Adrenal gland (tissue), 12 donors: ENCODE measurements around the gene GTF2A2. TPM values are rescaled to one million over a fixed set of nuclear protein-coding genes. Genes with fewer than 3 reads are reported as not detected.

Experiments
- DNase-seq, 7 donors: peaks; one replicate each; pipeline ENCODE4 v3.0.0-alpha.2; 2019 to 2020
- H3K27ac ChIP-seq, 5 donors: fragments of 200-600 bp; sonication (generic) in 4 of 5; 1 replicate in 3 of 5; 2 replicates in 2 of 5; pipeline versions ENCODE4 v1.5.1 to v1.8.0; 2016 to 2020; ENCODE audit warnings: mild to moderate bottlenecking in 1 of 5
- H3K27me3 ChIP-seq: fragments of 200-600 bp; 2 replicates; pipeline ENCODE4 v1.8.0; 2021
- H3K36me3 ChIP-seq, 2 donors: fragments of 200-600 bp; replicated peaks in 1 of 2; 1 replicate in 1 of 2; 2 replicates in 1 of 2; pipeline versions ENCODE4 v1.5.1 to v1.8.0; 2018 to 2022
- H3K4me1 ChIP-seq, 2 donors: fragments of 200-600 bp; replicated peaks in 1 of 2; 1 replicate in 1 of 2; 2 replicates in 1 of 2; pipeline versions ENCODE4 v1.5.1 to v1.8.0; 2018 to 2021
- H3K4me3 ChIP-seq, 4 donors: fragments of 200-600 bp; sonication (generic) in 3 of 4; one replicate each; pipeline ENCODE4 v1.5.1; 2016 to 2018
- H3K9me3 ChIP-seq, 3 donors: fragments of 200-600 bp; sonication (generic) in 1 of 3; replicated peaks in 1 of 3; 1 replicate in 2 of 3; 2 replicates in 1 of 3; pipeline versions ENCODE4 v1.5.1 to v1.8.0; 2016 to 2021
- POLR2A ChIP-seq, 2 donors: fragments of 450-650 bp; IDR thresholded peaks; one replicate each; pipeline ENCODE4 v1.6.1; 2017; ENCODE audit warnings: antibody characterized with exemption in 2 of 2, mild to moderate bottlenecking in 2 of 2, moderate library complexity in 1 of 2
- WGBS, 4 donors: extraction: QIAGEN DNeasy Blood & Tissue Kit in 2 of 4; methylation state at CpG; one replicate each; pipeline versions ENCODE4 v1.1.5 to v1.1.7; 2013 to 2017; 5-methylcytosine and 5-hydroxymethylcytosine counted together
- intact Hi-C, 2 donors: fragments of 100-400 bp; cut with DNase I; formaldehyde crosslinking; loops; one replicate each; pipeline versions ENCODE4 v1.14.1 to v1.15.0; 2022 to 2023
- polyA plus RNA-seq, 3 donors: library from polyadenylated mRNA; stranded (reverse); fragments of 200-250 nt in 2 of 3; fragments of 350-450 nt in 1 of 3; fragmentation: Illumina TruSeq in 1 of 3; extraction: RNeasy Lipid Tissue Mini Kit (QIAGEN cat#74804) in 1 of 3; gene quantifications; one replicate each; pipeline ENCODE4 v1.2.3, GENCODE V29; 2013 to 2014
- total RNA-seq, 9 donors: library from RNA; depleted of rRNA in 4 of 9; stranded (reverse); fragments of >200 nt in 4 of 9; fragments of 120-200 nt in 1 of 9; fragmentation: NEBNext Ultra II Directional in 1 of 9; extraction: Animal tissue kit (Norgen Biotek cat#: 25700) in 1 of 9; gene quantifications; one replicate each; pipeline versions ENCODE4 v1.1.0 to v1.2.4, GENCODE V29; 2013 to 2023
- TF ChIP-seq, protein P1 (sequence below), 6 experiments: fragments of 450-650 bp in 4 of 6; fragments of 200-600 bp in 2 of 6; sonication (generic) in 1 of 6; IDR thresholded peaks; 1 replicate in 5 of 6; 2 replicates in 1 of 6; pipeline versions ENCODE4 v1.5.1 to v1.8.0; 2016 to 2021; ENCODE audit warnings: antibody characterized with exemption in 6 of 6, mild to moderate bottlenecking in 2 of 6, moderate library complexity in 1 of 6
- donor health status: healthy with polysubstance abuse.
- donor health status: Bipolar disorder and iron deficiency.
- donor health status: DM: yes; HTN: yes; CAD: no.
- donor health status: DM: no; HTN: no; CAD: no.
- donor health status: DM: no; HTN: no; CAD: no.
- donor health status: DM: yes; HTN: yes; CAD: no.

GTF2A2 gene
- total and polyA plus RNA-seq, 12 donors = 34.8 to 737 (median 105) TPM

DNA sequence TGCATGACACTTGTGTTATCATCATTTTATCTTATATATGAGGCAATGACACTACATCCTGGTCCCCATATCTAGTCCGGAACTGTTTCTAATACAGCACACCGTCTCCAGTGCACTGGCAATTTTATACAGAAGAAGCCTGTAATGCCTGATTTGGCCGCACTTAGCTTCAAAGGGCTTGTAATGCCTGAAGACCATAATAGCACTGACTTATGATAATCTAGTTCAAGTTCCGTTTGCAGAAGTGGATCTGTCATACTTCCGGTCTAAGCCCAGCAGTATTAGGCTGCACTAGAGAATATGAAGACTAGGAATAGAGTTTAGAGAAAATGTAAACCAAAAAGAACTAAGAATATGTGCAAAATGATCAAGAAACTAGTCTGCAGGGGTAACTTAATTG lies 30.5 kb upstream of the GTF2A2 start:
- Histone ChIP-seq H3K27me3 (no peaks in the 10 kb centered on the region), H3K4me1 (peaks cover 22 to 45% of the 10 kb centered on the region in 2 donors), H3K9me3 (no peaks in the 10 kb centered on the region), H3K27ac (peak overlapping the region; percentile 17 to 99 (median 98)), H3K36me3 (no peaks in the 10 kb centered on the region), H3K4me3 (peak overlapping the region in 3 of 4 donors; percentile 84 to 94 (median 86))
- TF ChIP-seq POLR2A (IDR thresholded peaks at IDR 0.05) = no peak
- TF ChIP-seq, protein P1, sequence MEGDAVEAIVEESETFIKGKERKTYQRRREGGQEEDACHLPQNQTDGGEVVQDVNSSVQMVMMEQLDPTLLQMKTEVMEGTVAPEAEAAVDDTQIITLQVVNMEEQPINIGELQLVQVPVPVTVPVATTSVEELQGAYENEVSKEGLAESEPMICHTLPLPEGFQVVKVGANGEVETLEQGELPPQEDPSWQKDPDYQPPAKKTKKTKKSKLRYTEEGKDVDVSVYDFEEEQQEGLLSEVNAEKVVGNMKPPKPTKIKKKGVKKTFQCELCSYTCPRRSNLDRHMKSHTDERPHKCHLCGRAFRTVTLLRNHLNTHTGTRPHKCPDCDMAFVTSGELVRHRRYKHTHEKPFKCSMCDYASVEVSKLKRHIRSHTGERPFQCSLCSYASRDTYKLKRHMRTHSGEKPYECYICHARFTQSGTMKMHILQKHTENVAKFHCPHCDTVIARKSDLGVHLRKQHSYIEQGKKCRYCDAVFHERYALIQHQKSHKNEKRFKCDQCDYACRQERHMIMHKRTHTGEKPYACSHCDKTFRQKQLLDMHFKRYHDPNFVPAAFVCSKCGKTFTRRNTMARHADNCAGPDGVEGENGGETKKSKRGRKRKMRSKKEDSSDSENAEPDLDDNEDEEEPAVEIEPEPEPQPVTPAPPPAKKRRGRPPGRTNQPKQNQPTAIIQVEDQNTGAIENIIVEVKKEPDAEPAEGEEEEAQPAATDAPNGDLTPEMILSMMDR (IDR thresholded peaks at IDR 0.05) = peak in 2 of 6 experiments; percentile 13
- DNase-seq = peak in 1 of 7 donors; percentile 29
- intact Hi-C loops = no loop called here
- 17 to 20% (median 18%) methylated on average over 5 of the region's 5 CpGs for WGBS, 4 donors

DNA sequence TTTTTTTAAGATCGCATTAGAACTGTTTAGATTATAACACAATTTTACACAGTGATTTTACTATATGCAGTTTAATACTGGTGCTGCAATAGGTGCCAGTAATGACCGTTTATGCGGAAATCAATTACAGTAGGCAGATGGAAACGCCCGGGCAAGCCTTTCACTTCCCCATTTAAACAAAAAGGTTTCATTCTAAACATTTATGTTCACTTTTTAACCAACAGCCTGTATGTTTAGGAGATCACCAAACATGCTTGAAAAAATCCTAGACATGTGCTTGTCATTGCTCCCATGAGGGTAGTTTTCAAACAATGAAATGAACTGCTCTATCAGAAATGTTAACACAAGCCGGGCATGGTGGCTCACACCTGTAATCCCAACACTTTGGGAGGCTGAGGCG lies 29.1 kb upstream of the GTF2A2 start:
- WGBS, 4 donors = 78 to 85% (median 81%) methylated on average over 7 of the region's 7 CpGs
- Histone ChIP-seq H3K27ac (peak overlapping the region in 3 of 5 donors; percentile 19 to 65 (median 55)), H3K4me1 (peaks cover 22 to 45% of the 10 kb centered on the region in 2 donors), H3K9me3 (no peaks in the 10 kb centered on the region), H3K4me3 (peak overlapping the region in 1 of 4 donors; percentile 86), H3K36me3 (peaks cover 0 to 7% of the 10 kb centered on the region in 2 donors), H3K27me3 (no peaks in the 10 kb centered on the region)
- intact Hi-C loops = no loop called here
- TF ChIP-seq, protein P1 (IDR thresholded peaks at IDR 0.05) = no peak
- TF ChIP-seq POLR2A (IDR thresholded peaks at IDR 0.05) = no peak
- peak in 1 of 7 donors; percentile 22 for DNase-seq

- peaks cover 22 to 45% of the 10 kb centered on the region in 2 donors for H3K4me1 ChIP-seq
- intact Hi-C loops = no loop called here
- H3K27me3 ChIP-seq = no peaks in the 10 kb centered on the region
- 3 to 12% (median 7%) methylated on average over 1 of the region's 1 CpG for WGBS, 4 donors
- peak overlapping the region in 3 of 5 donors; percentile 19 to 65 (median 55) for H3K27ac ChIP-seq
- H3K36me3 ChIP-seq = peaks cover 0 to 13% of the 10 kb centered on the region in 2 donors
- TF ChIP-seq, protein P1 (IDR thresholded peaks at IDR 0.05) = no peak
- no peak for TF ChIP-seq POLR2A (IDR thresholded peaks at IDR 0.05)
- H3K4me3 ChIP-seq = peak overlapping the region in 1 of 4 donors; percentile 17
- DNase-seq = no peak
- H3K9me3 ChIP-seq = no peaks in the 10 kb centered on the region
Observed at GRCh38 chr15:59685737-59686297, 28.5 kb upstream of the GTF2A2 start.

DNA sequence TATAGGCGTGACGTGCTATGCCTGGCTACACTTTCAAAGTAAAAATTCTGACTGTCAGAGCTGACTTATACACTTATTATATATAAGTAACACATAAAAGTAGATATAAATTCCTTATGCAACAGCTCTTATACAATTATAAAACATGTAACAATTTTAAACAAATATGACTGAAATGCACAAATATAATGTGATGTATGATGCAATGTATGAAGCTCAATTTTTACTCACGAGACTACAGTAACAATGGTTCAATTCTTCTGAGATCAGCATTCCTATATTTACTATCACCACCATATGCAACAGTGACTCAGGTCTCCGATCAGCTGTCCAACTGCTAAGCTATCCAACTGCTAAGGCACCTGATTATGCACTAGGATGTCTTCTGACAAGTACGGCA lies 23.6 kb upstream of the GTF2A2 start:
- Histone ChIP-seq H3K4me1 (peaks cover 2 to 21% of the 10 kb centered on the region in 2 donors), H3K27ac (no peak overlapping the region), H3K4me3 (no peak overlapping the region), H3K36me3 (peaks cover 0 to 63% of the 10 kb centered on the region in 2 donors), H3K9me3 (no peaks in the 10 kb centered on the region), H3K27me3 (no peaks in the 10 kb centered on the region)
- DNase-seq = no peak
- TF ChIP-seq, protein P1 (IDR thresholded peaks at IDR 0.05) = no peak
- no peak for TF ChIP-seq POLR2A (IDR thresholded peaks at IDR 0.05)
- intact Hi-C loops = no loop called here
- WGBS, 4 donors = 86 to 97% (median 96%) methylated on average over 4 of the region's 5 CpGs
